IgD-negative memory B cell (primary cell): ENCODE data around the gene SSC5D. TPM values are rescaled to one million over a fixed set of nuclear protein-coding genes. Genes with fewer than 3 reads are reported as not detected.

Experiments
- H3K27ac Mint-ChIP-seq, 3 donors: one replicate each; pipeline ENCODE4 v1.8.0; 2020 to 2022; ENCODE audit warnings: mild to moderate bottlenecking in 3 of 3, mixed read lengths in 3 of 3, moderate library complexity in 1 of 3
- H3K27me3 Mint-ChIP-seq: one replicate; pipeline ENCODE4 v1.8.0; 2021; ENCODE audit warnings: mixed read lengths
- H3K36me3 Mint-ChIP-seq: one replicate; pipeline ENCODE4 v1.8.0; 2020; ENCODE audit warnings: mild to moderate bottlenecking, mixed read lengths
- H3K4me1 Mint-ChIP-seq, 3 donors: one replicate each; pipeline ENCODE4 v1.8.0; 2020 to 2022; ENCODE audit warnings: mixed read lengths in 3 of 3, mild to moderate bottlenecking in 1 of 3
- H3K4me3 Mint-ChIP-seq, 4 donors: one replicate each; pipeline ENCODE4 v1.8.0; 2020 to 2022; ENCODE audit warnings: mild to moderate bottlenecking in 4 of 4, mixed read lengths in 4 of 4, moderate library complexity in 3 of 4
- H3K9me3 Mint-ChIP-seq, 3 donors: one replicate each; pipeline ENCODE4 v1.8.0; 2020 to 2021; ENCODE audit warnings: mixed read lengths in 3 of 3, mild to moderate bottlenecking in 1 of 3
- polyA plus RNA-seq: library from polyadenylated mRNA; unstranded; fragments of 300-500 nt; fragmentation: Illumina TruSeq; gene quantifications from one replicate; pipeline ENCODE4 v1.2.3, GENCODE V29; 2021

The SSC5D gene
- polyA plus RNA-seq, 1 donor from 2014 or later: not detected

DNA sequence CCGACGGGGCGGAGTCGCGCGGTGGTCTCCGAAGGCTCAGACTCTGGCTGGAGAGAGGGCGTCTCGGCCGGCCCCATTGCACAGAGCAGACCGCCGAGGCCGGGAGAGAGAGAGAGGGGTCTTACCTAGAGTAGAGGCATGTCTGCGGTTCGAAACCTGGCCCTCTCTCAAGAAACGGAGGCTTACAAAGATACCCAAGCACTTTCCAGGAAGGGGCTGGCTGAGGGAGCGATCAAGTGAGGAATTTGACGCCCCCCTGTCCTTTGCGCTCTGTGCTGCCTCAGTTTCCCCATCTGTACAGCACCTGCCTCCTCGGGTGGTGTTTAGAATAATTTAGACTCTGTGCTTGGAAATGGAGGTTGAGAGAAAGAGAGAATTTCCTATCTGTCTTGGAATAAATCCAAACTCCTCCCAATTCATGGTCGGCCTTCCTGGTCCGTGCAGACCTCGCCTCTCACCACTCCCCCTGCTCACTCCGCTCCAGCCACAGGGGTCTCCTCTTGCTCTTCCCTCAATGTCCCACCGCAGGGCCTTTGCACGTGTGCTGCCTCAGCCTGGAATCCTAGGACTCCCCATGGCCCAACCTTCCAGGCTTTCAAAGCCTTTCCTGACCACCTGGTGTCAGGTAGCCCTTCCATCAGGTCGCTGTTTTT is 26.1 kb upstream of the SSC5D start:
- Mint-ChIP-seq H3K4me3 (peak overlapping the region; percentile 82 to 98 (median 92)), H3K4me1 (peaks cover 10 to 19% (median 15%) of the 10 kb centered on the region in 3 donors)

DNA sequence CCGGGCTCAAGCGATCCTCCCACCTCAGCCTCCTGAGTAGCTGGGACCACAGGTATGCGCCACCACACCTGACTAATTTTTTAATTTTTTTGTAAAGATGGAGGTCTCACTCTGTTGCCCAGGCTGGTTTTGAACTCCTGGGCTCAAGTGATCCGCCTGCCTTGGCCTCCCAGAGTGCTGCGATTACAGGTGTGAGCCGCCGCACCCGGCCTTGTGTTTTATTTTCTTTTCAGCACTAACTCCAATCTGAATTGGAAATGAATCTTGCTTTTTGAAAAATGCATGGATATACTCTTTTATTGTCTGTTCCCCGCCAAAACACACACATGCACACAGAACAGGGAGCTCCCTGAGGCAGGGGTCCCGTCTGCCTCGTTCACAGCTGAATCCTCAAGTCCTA is 25.5 kb upstream of the SSC5D start:
- no peaks in the 10 kb centered on the region for H3K27me3 Mint-ChIP-seq
- H3K36me3 Mint-ChIP-seq: no peaks in the 10 kb centered on the region
- H3K4me3 Mint-ChIP-seq: peak overlapping the region; percentile 59 to 98 (median 92)
- H3K9me3 Mint-ChIP-seq: no peaks in the 10 kb centered on the region
- H3K27ac Mint-ChIP-seq: no peak overlapping the region
- peaks cover 10 to 19% (median 15%) of the 10 kb centered on the region in 3 donors for H3K4me1 Mint-ChIP-seq

More for the DNA sequence above, 26.1 kb upstream of the SSC5D start:
- Mint-ChIP-seq H3K27me3 (no peaks in the 10 kb centered on the region), H3K27ac (peak overlapping the region; percentile 49 to 93 (median 92)), H3K9me3 (no peaks in the 10 kb centered on the region), H3K36me3 (no peaks in the 10 kb centered on the region)

DNA sequence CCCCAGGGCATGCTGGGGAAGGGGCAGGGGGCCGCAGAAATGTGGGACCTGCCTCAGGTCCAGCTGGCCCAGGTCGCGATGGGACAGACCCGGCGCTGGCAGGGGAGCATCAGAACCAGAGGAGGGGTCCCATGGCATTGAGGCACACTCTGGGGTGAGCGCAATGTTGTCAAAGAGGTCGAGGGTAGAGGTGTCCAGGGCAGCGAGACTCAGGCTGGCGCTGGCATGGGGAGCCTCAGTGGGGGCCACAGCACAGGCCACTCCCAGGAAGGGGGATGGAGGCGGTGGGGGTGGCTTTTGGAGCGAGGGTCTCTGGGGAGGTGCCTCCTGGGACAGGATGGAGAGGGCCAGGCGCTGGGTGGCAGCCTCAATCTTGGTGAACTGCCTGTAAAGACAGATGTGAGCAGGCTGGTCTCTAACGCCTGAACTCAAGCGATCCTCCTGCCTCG is 24.6 kb upstream of the SSC5D start:
- no peaks in the 10 kb centered on the region for H3K36me3 Mint-ChIP-seq
- no peaks in the 10 kb centered on the region for H3K9me3 Mint-ChIP-seq
- H3K4me3 Mint-ChIP-seq: no peak overlapping the region
- peaks cover 10 to 22% (median 17%) of the 10 kb centered on the region in 3 donors for H3K4me1 Mint-ChIP-seq
- no peaks in the 10 kb centered on the region for H3K27me3 Mint-ChIP-seq
- no peak overlapping the region for H3K27ac Mint-ChIP-seq

DNA sequence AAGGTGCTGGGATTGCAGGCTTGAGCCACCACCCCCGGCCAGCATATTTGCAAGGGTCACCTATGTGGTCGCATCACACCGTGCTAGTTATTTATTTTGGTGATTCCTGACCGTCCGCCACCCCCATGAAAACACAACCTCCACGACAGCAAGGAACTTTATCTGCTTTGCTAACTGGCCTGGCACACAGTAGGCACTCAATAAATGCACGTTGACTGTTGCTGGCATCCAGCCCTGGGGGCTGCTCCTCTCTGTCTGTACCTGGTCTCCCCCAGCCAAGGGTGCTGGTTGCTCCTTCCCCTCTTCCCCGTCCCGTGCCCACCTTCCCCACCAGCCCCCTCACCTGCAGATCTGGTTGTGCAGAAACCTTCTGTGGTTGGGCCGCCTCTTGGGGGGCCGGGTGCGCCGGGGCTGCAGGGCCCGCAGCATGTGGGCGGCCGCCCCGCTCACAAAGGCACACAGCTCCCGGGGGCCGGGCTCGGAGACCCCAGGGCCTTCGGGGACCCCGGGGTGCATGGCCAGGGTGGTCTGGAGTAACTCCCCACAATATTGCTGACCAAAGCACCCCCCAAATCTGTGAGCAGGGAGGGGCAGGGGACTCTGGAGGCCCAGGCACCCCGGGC is 24.1 kb upstream of the SSC5D start:
- H3K27me3 Mint-ChIP-seq: no peaks in the 10 kb centered on the region
- no peaks in the 10 kb centered on the region for H3K9me3 Mint-ChIP-seq
- no peak overlapping the region for H3K4me3 Mint-ChIP-seq
- H3K27ac Mint-ChIP-seq: no peak overlapping the region
- H3K4me1 Mint-ChIP-seq: peaks cover 10 to 22% (median 17%) of the 10 kb centered on the region in 3 donors
- H3K36me3 Mint-ChIP-seq: no peaks in the 10 kb centered on the region

DNA sequence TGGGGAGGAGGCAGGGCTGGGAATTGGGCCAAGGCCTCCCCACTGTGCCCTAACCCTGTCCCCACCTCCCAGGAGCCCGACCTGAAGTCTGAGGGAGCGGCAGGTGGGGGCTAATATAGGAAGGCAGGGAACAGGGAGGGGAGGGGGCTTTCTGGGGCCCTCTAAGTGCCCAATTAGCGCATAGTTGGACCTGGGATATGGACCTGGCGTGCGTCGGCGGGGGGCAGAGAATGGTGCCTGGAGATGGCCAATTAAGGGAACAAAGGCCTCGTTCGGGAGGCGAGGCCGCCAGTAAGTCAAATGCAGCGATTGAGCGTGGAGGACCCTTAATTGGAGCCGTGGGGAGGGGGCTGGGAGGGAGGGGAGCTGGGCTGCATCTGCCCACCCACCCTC is 23.6 kb upstream of the SSC5D start, which contains the start of gene C19orf85:
Gene C19orf85, minus strand, starts transcription at position 90 of the 393 bp plus-strand sequence. CDS start 197 bp downstream, outside the sequence.
- Mint-ChIP-seq H3K9me3 (no peaks in the 10 kb centered on the region), H3K4me1 (peaks cover 10 to 22% (median 17%) of the 10 kb centered on the region in 3 donors), H3K36me3 (no peaks in the 10 kb centered on the region), H3K27ac (no peak within 1 kb of the TSS), H3K27me3 (no peaks in the 10 kb centered on the region), H3K4me3 (no peak within 1 kb of the TSS)

DNA sequence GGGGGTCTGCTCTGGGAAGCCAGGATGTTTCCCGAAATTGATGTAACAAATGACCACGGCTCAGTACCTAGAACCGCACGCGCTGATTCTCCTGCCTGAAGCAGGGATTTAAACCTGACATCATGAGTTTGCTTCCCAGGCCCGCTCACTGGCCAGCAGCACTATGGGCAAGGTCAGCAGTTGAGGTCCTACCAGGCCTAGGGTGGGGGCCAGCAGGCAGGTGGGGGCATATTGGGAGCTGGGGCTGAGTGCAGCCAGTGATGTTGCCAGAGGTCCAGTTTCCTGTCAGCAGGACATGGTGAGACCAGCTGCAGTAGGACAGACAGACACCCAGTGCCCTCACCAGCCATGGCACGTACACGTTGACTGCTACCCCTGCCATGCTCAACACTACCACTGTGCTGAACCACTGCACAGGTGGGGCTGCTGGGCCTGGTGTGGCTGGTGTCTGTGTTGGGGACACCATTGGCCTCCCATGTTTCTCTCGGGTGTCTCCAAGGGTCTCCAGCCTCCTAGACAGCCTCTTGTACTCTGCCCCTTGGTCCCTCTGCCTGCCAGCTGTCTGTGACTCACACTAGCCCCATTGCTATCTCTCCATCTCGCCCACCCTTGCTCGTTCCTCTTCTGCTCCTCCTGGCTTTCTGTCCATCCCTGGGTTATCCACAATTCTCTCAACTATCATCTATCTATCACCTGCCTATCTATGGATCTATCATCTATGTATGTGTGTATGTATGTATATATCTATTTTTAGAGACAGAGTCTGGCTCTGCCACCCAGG is 22.6 kb upstream of the SSC5D start:
- Mint-ChIP-seq H3K9me3 (no peaks in the 10 kb centered on the region), H3K27me3 (no peaks in the 10 kb centered on the region), H3K4me3 (peak overlapping the region in 1 of 4 donors; percentile 1), H3K27ac (peak overlapping the region in 1 of 3 donors; percentile 71), H3K36me3 (no peaks in the 10 kb centered on the region), H3K4me1 (peaks cover 5 to 13% (median 10%) of the 10 kb centered on the region in 3 donors)

DNA sequence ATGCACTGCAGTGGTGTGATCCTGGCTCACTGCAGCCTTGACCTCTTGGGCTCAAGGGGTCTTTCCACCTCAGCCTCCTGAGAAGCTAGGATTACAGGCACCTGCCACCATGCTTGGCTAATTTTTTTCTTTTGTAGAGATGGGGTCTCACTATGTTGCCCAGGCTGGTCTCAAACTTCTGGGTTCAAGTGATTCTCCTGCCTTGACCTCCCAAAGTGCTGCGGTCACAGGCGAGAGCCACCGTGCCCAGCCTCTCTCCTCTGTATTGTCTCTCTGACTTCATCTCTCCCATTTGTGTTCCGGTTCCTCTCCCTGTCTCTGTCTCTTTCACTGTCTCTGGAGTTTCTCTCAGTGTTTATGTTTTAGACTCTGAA is 22.0 kb upstream of the SSC5D start:
- no peaks in the 10 kb centered on the region for H3K27me3 Mint-ChIP-seq
- no peaks in the 10 kb centered on the region for H3K9me3 Mint-ChIP-seq
- peak overlapping the region in 1 of 3 donors; percentile 47 for H3K27ac Mint-ChIP-seq
- peaks cover 5 to 10% (median 9%) of the 10 kb centered on the region in 3 donors for H3K4me1 Mint-ChIP-seq
- peak overlapping the region in 1 of 4 donors; percentile 1 for H3K4me3 Mint-ChIP-seq
- no peaks in the 10 kb centered on the region for H3K36me3 Mint-ChIP-seq

DNA sequence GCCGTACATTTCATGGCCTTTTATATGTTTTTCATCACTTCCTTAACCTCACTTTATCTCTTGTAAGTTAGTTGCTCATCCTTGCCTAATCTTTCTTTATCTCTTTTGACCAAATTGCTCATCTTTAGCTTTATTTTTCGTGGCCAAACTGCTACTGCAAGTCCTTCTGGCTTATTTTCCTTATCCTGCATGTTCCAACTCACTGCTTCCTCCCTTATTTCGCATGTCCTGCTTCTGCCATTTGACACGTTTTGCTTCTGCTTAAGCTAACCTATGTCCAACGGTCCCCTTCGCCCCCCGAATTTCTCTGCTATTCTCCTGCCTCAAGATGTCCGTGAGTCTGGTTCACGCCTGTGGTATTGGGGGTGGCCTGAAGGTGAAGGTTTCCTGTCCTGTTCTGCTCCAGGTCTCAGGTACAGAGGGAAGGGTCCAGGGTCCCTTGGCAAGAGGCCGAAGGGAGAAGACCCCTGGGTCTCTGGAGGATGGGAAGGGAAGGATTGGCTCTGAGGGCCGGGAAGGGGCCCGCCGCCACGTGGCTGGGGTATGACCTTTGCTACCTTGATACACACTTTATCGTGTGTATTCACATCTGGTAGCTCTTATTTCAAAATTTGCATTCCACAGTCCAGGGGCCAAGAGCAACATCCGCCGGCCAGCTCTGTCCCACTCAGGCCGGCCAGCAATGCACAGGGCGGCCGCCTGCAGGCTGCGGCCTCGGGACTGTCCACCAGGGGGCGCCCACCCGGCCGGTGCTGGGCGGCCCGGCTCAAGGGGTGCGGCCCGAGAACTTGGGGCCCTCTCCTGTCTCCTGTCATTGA is 20.8 kb upstream of the SSC5D start:
- Mint-ChIP-seq H3K27ac (peak overlapping the region in 1 of 3 donors; percentile 14), H3K27me3 (no peaks in the 10 kb centered on the region), H3K9me3 (no peaks in the 10 kb centered on the region), H3K36me3 (no peaks in the 10 kb centered on the region), H3K4me1 (peaks cover 0 to 6% (median 3%) of the 10 kb centered on the region in 3 donors), H3K4me3 (peak overlapping the region in 1 of 4 donors; percentile 1)

DNA sequence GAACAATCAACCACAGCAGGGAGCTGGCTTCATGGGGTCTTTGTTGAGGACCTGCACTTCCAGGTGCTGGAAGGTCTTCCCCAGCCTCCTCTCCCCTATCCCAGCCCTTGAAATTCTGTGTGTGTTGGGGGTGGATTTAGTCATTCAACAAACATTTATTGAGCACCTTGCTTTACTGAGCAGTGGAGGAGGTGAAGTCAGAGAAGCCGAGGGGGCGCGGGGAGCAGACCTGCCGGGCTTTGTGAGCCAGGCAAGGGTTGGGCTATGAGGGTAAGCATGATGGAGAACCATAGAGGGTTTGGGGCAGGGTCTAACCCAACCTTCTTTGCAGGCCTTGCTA is 20.2 kb upstream of the SSC5D start:
- peak overlapping the region in 1 of 3 donors; percentile 14 for H3K27ac Mint-ChIP-seq
- no peaks in the 10 kb centered on the region for H3K9me3 Mint-ChIP-seq
- no peaks in the 10 kb centered on the region for H3K36me3 Mint-ChIP-seq
- peaks cover 0 to 4% (median 3%) of the 10 kb centered on the region in 3 donors for H3K4me1 Mint-ChIP-seq
- no peaks in the 10 kb centered on the region for H3K27me3 Mint-ChIP-seq
- peak overlapping the region in 1 of 4 donors; percentile 1 for H3K4me3 Mint-ChIP-seq

DNA sequence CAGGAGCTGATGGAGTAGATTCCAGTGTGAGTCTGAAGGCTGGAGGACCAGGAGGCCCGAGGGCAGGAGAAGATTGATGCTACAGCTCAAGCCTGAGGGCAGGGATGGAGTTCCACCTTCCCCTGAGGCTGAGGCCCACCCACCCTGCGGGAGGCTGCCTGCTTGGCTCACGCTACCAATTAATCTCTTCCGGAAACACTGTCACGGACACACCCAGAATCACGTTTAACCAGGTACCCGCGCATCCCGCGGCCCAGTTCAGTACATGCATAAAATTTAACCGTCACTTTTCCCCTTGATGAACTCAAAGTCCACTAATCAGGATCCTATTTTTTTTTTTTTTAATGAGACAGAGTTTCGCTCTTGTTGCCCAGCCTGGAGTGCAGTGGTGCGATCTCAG is 17.0 kb upstream of the SSC5D start:
- Mint-ChIP-seq H3K27me3 (no peaks in the 10 kb centered on the region), H3K9me3 (no peaks in the 10 kb centered on the region), H3K4me3 (peak overlapping the region in 1 of 4 donors; percentile 74), H3K36me3 (no peaks in the 10 kb centered on the region), H3K27ac (peak overlapping the region in 1 of 3 donors; percentile 67), H3K4me1 (peaks cover 3% of the 10 kb centered on the region in 3 donors)

DNA sequence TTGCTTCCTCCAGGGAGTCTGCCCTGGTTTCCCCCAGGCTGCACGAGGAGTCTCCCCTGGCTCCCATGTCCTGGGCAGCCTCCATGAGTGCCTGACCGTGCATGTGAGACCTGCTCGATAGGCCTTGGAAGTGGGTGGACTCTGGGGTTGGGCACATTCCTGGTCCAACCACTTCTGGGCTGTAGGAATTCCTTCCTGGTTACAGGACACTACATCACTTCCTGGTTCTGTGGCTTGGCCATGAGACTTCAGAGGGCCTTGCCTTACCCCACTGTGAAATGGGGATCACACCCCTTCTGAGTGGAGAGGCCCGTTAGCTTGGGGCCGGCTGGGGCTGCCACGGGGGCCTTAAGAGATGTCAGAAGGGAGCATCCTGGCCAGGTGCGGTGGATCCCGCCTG is 15.8 kb upstream of the SSC5D start:
- Mint-ChIP-seq H3K4me1 (peaks cover 5 to 10% (median 7%) of the 10 kb centered on the region in 3 donors), H3K27ac (no peak overlapping the region), H3K36me3 (no peaks in the 10 kb centered on the region), H3K9me3 (no peaks in the 10 kb centered on the region), H3K27me3 (no peaks in the 10 kb centered on the region), H3K4me3 (peak overlapping the region in 2 of 4 donors; percentile 32 to 43)

DNA sequence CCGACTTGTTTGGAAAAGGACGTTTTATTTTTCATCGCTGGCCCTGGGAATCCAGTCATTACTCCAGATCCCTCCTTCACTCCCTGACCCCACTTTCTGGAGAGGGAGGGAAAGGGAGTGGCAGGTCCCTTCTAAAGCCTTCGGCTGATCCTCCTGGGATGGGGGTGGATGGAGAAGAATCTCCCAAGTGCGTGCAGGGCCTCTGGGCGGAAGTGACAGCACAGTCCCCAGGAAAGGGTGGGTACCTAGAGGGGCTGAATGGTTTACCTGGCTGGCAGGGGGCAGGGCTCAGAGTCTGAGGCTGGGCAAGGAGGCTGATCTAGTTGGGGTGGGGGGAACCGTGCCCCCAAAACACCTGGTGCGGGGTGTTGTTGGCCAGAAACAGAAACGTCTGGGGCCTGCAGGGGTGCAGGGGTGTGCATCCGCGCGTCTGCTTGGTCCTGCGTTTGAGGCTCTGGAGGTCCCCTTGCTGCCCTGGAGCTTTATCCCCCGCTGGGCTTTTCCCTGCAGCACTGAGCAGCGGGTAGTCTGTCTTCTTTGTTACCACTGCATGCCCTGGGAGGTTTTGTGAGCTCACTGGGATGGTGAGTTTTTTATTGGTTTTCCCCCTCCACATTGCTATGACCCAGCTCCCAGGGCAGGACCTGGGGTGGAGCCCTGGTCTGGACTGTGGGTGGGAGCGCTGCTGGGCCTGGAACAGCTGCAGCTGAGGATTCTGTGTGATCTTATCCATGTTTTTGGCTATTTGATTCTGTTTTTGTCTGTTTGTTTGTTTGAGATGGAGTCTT is 14.8 kb upstream of the SSC5D start:
- Mint-ChIP-seq H3K27me3 (no peaks in the 10 kb centered on the region), H3K4me3 (peak overlapping the region in 1 of 4 donors; percentile 32), H3K4me1 (peaks cover 10% of the 10 kb centered on the region in 3 donors), H3K9me3 (no peaks in the 10 kb centered on the region), H3K36me3 (no peaks in the 10 kb centered on the region), H3K27ac (no peak overlapping the region)

DNA sequence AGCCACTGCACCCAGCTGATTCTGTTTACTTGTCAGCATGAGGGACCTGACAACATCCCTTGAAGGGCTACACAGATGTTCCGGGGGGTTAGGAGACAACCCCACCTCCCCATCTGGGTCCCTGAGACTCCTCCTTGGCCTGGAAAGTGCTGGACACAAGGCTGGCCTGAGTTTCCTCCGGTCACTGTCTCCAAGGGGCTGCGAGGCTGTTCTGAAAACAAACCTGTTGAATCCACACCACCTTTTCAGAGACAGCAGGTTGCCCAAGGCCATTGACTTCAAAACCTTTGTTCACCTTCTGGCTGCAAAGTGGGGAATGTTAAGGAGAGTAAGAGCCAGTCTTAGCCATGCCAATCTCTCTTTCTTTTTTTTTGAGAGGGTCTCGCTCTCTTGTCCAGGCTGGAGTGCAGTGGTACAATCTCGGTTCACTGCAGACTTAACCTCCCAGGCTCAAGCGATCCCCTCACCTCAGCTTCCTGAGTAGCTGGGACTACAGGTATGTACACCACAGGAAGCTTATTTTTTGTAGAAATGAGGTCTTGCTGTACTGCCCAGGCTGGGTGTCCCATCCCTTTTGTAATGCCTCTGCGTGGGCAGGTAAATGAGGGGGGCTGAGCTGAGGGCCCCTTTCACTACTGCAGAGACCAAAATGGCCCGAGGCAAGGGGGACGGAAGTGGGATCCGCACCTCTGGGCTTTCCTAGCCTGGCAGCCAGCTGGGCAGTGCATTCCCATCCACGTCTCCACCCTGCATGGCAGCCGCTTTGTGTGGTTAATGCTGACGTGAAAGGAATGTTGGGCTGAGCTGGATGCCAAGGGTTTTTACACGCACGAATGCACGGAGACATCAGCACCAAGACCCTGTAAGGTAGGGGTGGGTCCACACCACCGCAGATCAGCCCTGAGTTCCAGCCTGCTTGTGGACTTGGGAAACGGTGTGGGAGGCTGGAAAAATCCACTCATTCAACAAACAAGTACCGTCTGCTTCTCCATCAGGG is 13.7 kb upstream of the SSC5D start:
- H3K4me1 Mint-ChIP-seq: peaks cover 10 to 17% (median 17%) of the 10 kb centered on the region in 3 donors
- H3K36me3 Mint-ChIP-seq: peaks cover under 1% of the 10 kb centered on the region
- H3K27ac Mint-ChIP-seq: peak overlapping the region in 1 of 3 donors; percentile 99
- peak overlapping the region; percentile 30 to 98 (median 81) for H3K4me3 Mint-ChIP-seq
- H3K27me3 Mint-ChIP-seq: no peaks in the 10 kb centered on the region
- H3K9me3 Mint-ChIP-seq: no peaks in the 10 kb centered on the region
